ENCODE measurements around the gene PPT1.

DNA sequence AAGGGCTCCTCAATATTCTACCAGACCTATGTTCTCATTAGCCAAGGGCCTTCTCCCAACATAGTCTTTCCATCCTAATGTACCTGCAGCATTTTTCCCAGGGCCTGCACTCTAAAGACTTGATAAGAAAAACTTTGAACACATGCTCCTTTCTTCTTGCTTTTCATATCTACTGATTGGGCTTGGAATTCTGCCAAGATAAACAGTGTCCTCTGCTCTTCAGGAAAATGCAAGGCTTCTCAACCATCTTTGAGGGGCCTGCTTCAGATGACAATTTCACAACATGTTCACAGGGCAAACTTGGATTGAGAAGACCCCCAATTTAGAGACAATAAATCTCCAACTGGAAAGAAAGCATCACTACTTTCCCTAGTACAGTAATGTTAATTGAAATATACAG, 25.8 kb upstream of the PPT1 start:
- TF ChIP-seq, protein P1, sequence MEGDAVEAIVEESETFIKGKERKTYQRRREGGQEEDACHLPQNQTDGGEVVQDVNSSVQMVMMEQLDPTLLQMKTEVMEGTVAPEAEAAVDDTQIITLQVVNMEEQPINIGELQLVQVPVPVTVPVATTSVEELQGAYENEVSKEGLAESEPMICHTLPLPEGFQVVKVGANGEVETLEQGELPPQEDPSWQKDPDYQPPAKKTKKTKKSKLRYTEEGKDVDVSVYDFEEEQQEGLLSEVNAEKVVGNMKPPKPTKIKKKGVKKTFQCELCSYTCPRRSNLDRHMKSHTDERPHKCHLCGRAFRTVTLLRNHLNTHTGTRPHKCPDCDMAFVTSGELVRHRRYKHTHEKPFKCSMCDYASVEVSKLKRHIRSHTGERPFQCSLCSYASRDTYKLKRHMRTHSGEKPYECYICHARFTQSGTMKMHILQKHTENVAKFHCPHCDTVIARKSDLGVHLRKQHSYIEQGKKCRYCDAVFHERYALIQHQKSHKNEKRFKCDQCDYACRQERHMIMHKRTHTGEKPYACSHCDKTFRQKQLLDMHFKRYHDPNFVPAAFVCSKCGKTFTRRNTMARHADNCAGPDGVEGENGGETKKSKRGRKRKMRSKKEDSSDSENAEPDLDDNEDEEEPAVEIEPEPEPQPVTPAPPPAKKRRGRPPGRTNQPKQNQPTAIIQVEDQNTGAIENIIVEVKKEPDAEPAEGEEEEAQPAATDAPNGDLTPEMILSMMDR (conservative IDR thresholded peaks at IDR 0.05; ENCODE audit: low read depth, low read length), result no peak
- TF ChIP-seq POLR2A (IDR thresholded peaks at IDR 0.05; ENCODE audit: low read depth, low read length), result no peak
- no peak for TF ChIP-seq CEBPB (IDR thresholded peaks at IDR 0.05; ENCODE audit: low read depth, low read length)
- no peak for TF ChIP-seq BHLHE40 (IDR thresholded peaks at IDR 0.05; ENCODE audit: low read depth, low read length)
- TF ChIP-seq NFE2L2 (IDR thresholded peaks at IDR 0.05; ENCODE audit: low read depth, low read length), result no peak
- TF ChIP-seq, protein P2, sequence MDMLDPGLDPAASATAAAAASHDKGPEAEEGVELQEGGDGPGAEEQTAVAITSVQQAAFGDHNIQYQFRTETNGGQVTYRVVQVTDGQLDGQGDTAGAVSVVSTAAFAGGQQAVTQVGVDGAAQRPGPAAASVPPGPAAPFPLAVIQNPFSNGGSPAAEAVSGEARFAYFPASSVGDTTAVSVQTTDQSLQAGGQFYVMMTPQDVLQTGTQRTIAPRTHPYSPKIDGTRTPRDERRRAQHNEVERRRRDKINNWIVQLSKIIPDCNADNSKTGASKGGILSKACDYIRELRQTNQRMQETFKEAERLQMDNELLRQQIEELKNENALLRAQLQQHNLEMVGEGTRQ (IDR thresholded peaks at IDR 0.05; ENCODE audit: low read depth, low read length), result no peak
- TF ChIP-seq RFX5 (IDR thresholded peaks at IDR 0.05; ENCODE audit: low read depth, low read length), result no peak
- TF ChIP-seq FOS (IDR thresholded peaks at IDR 0.05; ENCODE audit: low read depth, low read length), result no peak
- TF ChIP-seq MAFK (IDR thresholded peaks at IDR 0.05; ENCODE audit: low read depth, low read length), result no peak
